GM23338 (cell line): Measurements from ENCODE around the gene CLSTN1. TPM values are rescaled to one million over a fixed set of nuclear protein-coding genes. Genes with fewer than 3 reads are reported as not detected.

Experiments used
- ATAC-seq: fragments of 200-7000 bp; cut with Tn5 transposase; 3 replicates; pipeline ENCODE4 v1.9.1; 2020
- DNase-seq: peaks from one replicate; pipeline ENCODE4 v3.0.0-alpha.2; 2015; ENCODE audit warnings: low spot score
- H2AFZ ChIP-seq: fragments of 200-600 bp; sonication (generic); 2 replicates; pipeline ENCODE4 v1.8.0; 2016; ENCODE audit warnings: antibody characterized with exemption, mild to moderate bottlenecking, moderate library complexity
- H3F3A ChIP-seq: fragments of 200-600 bp; sonication (generic); replicated peaks from 2 replicates; pipeline ENCODE4 v1.8.0; 2017; ENCODE audit warnings: antibody characterized with exemption, mixed run types, low read depth
- H3K27ac ChIP-seq: fragments of 200-600 bp; sonication (generic); 2 replicates; pipeline ENCODE4 v1.6.1; 2016; ENCODE audit warnings: low read depth
- H3K27me3 ChIP-seq: fragments of 200-600 bp; sonication (generic); 2 replicates; pipeline ENCODE4 v1.8.0; 2016; ENCODE audit warnings: mild to moderate bottlenecking, mixed run types, moderate library complexity; ENCODE audit not compliant: insufficient read depth
- H3K36me3 ChIP-seq: fragments of 200-600 bp; sonication (generic); 2 replicates; pipeline ENCODE4 v1.8.0; 2016; ENCODE audit warnings: mild to moderate bottlenecking; ENCODE audit not compliant: insufficient read depth
- H3K4me1 ChIP-seq: fragments of 200-600 bp; sonication (generic); 2 replicates; pipeline ENCODE4 v1.8.0; 2016; ENCODE audit warnings: mild to moderate bottlenecking, moderate library complexity; ENCODE audit not compliant: insufficient read depth
- H3K4me2 ChIP-seq: fragments of 200-600 bp; sonication (generic); 2 replicates; pipeline ENCODE4 v1.7.1; 2017; ENCODE audit warnings: mixed run types
- H3K4me3 ChIP-seq: fragments of 200-600 bp; sonication (generic); 2 replicates; pipeline ENCODE4 v1.6.1; 2016; ENCODE audit warnings: mixed run types
- H3K79me2 ChIP-seq: fragments of 200-600 bp; sonication (generic); replicated peaks from 2 replicates; pipeline ENCODE4 v1.8.0; 2017; ENCODE audit warnings: mild to moderate bottlenecking; ENCODE audit not compliant: insufficient read depth
- H3K9me2 ChIP-seq: fragments of 200-600 bp; sonication (generic); 2 replicates; pipeline ENCODE4 v1.8.0; 2017; ENCODE audit not compliant: insufficient read depth
- H4K20me1 ChIP-seq: fragments of 200-600 bp; sonication (generic); replicated peaks from 2 replicates; pipeline ENCODE4 v1.8.0; 2017; ENCODE audit warnings: mild to moderate bottlenecking; ENCODE audit not compliant: insufficient read depth
- H3K27ac Mint-ChIP-seq: 2 replicates; pipeline ENCODE4 v1.8.0; 2020; ENCODE audit warnings: inconsistent platforms, mild to moderate bottlenecking, moderate library complexity, mixed read lengths
- H3K27me3 Mint-ChIP-seq: 3 replicates; pipeline ENCODE4 v1.8.0; 2022; ENCODE audit warnings: low read depth, mild to moderate bottlenecking, moderate library complexity, mixed read lengths, inconsistent platforms; ENCODE audit not compliant: insufficient read depth, poor library complexity
- H3K36me3 Mint-ChIP-seq: 3 replicates; pipeline ENCODE4 v1.8.0; 2021; ENCODE audit warnings: low read depth, mild to moderate bottlenecking, inconsistent platforms, moderate library complexity, mixed read lengths
- H3K4me1 Mint-ChIP-seq: 3 replicates; pipeline ENCODE4 v1.8.0; 2020; ENCODE audit warnings: mild to moderate bottlenecking, inconsistent platforms, mixed read lengths
- H3K4me3 Mint-ChIP-seq: 3 replicates; pipeline ENCODE4 v1.8.0; 2021; ENCODE audit warnings: moderate library complexity, mild to moderate bottlenecking, inconsistent platforms, mixed read lengths
- H3K9me3 Mint-ChIP-seq: 3 replicates; pipeline ENCODE4 v1.8.0; 2020; ENCODE audit warnings: moderate library complexity, mild to moderate bottlenecking, inconsistent platforms, mixed read lengths
- CREB1 ChIP-seq: fragments of 250-450 bp; sonication (Bioruptor Pico); IDR thresholded peaks from 2 replicates; pipeline ENCODE4 v1.5.0; 2020; ENCODE audit warnings: low read depth, mild to moderate bottlenecking, moderate library complexity
- CTCF ChIP-seq, 2 experiments: fragments of 200-600 bp in 1 of 2; sonication (generic) in 1 of 2; conservative IDR thresholded peaks; 2 replicates each; pipeline versions ENCODE4 v1.5.1 to v1.6.1; 2016 to 2017; ENCODE audit warnings: antibody characterized with exemption in 2 of 2, low read depth in 2 of 2, mild to moderate bottlenecking in 2 of 2, moderate library complexity in 1 of 2
- ETS1 ChIP-seq: IDR thresholded peaks from 2 replicates; pipeline ENCODE4 v1.6.1; 2016; ENCODE audit warnings: antibody characterized with exemption
- EZH2 ChIP-seq: fragments of 200-600 bp; sonication (generic); IDR thresholded peaks from one replicate; pipeline ENCODE4 v1.8.0; 2017; ENCODE audit warnings: antibody characterized with exemption, mild to moderate bottlenecking, low read depth; ENCODE audit not compliant: unreplicated experiment
- EZH2phosphoT487 ChIP-seq: fragments of 200-600 bp; sonication (generic); IDR thresholded peaks from one replicate; pipeline ENCODE4 v1.8.1; 2018; ENCODE audit warnings: antibody characterized with exemption; ENCODE audit not compliant: unreplicated experiment
- JUNB ChIP-seq: IDR thresholded peaks from one replicate; pipeline ENCODE4 v1.6.1; 2016; ENCODE audit warnings: antibody characterized with exemption; ENCODE audit not compliant: unreplicated experiment
- NANOG ChIP-seq: IDR thresholded peaks from 2 replicates; pipeline ENCODE4 v1.6.1; 2016; ENCODE audit warnings: antibody characterized with exemption, borderline replicate concordance
- POLR2AphosphoS5 ChIP-seq: IDR thresholded peaks from 2 replicates; pipeline ENCODE4 v1.6.1; 2016; ENCODE audit warnings: antibody characterized with exemption, low read depth
- REST ChIP-seq: IDR thresholded peaks from one replicate; pipeline ENCODE4 v1.6.1; 2018; ENCODE audit warnings: antibody characterized with exemption; ENCODE audit not compliant: unreplicated experiment
- STAT1 ChIP-seq: IDR thresholded peaks from one replicate; pipeline ENCODE4 v1.6.1; 2016; ENCODE audit warnings: antibody characterized with exemption; ENCODE audit not compliant: unreplicated experiment
- ZNF114 ChIP-seq: fragments of 250-450 bp; sonication (Bioruptor Pico); IDR thresholded peaks from 2 replicates; pipeline ENCODE4 v1.5.0; 2020; ENCODE audit warnings: mild to moderate bottlenecking, moderate library complexity
- ZNF331 ChIP-seq: fragments of 250-450 bp; sonication (Bioruptor Pico); IDR thresholded peaks from 2 replicates; pipeline ENCODE4 v1.5.0; 2020; ENCODE audit warnings: low read depth, mild to moderate bottlenecking, moderate library complexity
- ZNF462 ChIP-seq: fragments of 250-450 bp; sonication (Bioruptor Pico); IDR thresholded peaks from 2 replicates; pipeline ENCODE4 v1.5.0; 2020; ENCODE audit warnings: mild to moderate bottlenecking, moderate library complexity
- polyA plus RNA-seq: library from polyadenylated mRNA; unstranded; fragments of >200 nt; fragmentation: Nextera tagmentation; extraction: Ambion mirVana; gene quantifications from 2 replicates; pipeline ENCODE4 v1.2.1, GENCODE V29; 2016
- total RNA-seq: library from RNA; depleted of rRNA; stranded (reverse); fragments of >200 nt; shearing (Covaris generic); gene quantifications from 2 replicates; pipeline ENCODE4 v1.2.3, GENCODE V29; 2014

The CLSTN1 gene
- total and polyA plus RNA-seq, 2 experiments from 2014 or later: 38.5 to 66.2 TPM

- H3K27ac Mint-ChIP-seq: no peak overlapping the region
- H3K27me3 Mint-ChIP-seq: peaks cover 23% of the 10 kb centered on the region
These were observed 92.7 kb downstream of the CLSTN1 start for GRCh38 chr1:9731051-9731537.

More at GRCh38 chr1:9731051-9731537, 92.7 kb downstream of the CLSTN1 start:
- Histone ChIP-seq H3K27ac (no peak overlapping the region), H4K20me1 (no peaks in the 10 kb centered on the region; the same call in 1 of the 2 replicates), H3K9me2 (no peaks in the 10 kb centered on the region), H3K36me3 (peaks cover 37% of the 10 kb centered on the region), H3K27me3 (no peaks in the 10 kb centered on the region), H2AFZ (no peak overlapping the region), H3F3A (peaks cover 5% of the 10 kb centered on the region; the same call in 1 of the 2 replicates), H3K4me1 (no peaks in the 10 kb centered on the region), H3K79me2 (no peaks in the 10 kb centered on the region), H3K4me2 (no peak overlapping the region), H3K4me3 (no peak overlapping the region)
- no peak for TF ChIP-seq EZH2
- no peak for TF ChIP-seq POLR2AphosphoS5
- TF ChIP-seq CREB1 (CRISPR knock-in tag): no peak
- TF ChIP-seq NANOG: no peak
- no peak for TF ChIP-seq STAT1
- no peak for TF ChIP-seq CTCF (conservative IDR thresholded peaks at IDR 0.05; ENCODE audit: low read depth in 2 of 2)
- TF ChIP-seq ZNF114: no peak
- TF ChIP-seq JUNB: no peak
- no peak for TF ChIP-seq ZNF331
- no peak for TF ChIP-seq EZH2phosphoT487
- TF ChIP-seq REST: no peak
- no peak for TF ChIP-seq ZNF462 (CRISPR knock-in tag)
- no peak for TF ChIP-seq ETS1
- H3K36me3 Mint-ChIP-seq: peaks cover 81% of the 10 kb centered on the region
- H3K4me1 Mint-ChIP-seq: no peaks in the 10 kb centered on the region; the same call in 2 of the 3 replicates
- peaks cover 6% of the 10 kb centered on the region; the same call in 1 of the 3 replicates for H3K9me3 Mint-ChIP-seq
- DNase-seq: no peak
- no peak overlapping the region for H3K4me3 Mint-ChIP-seq
- no peak for ATAC-seq
